Pancreas (tissue), 10 donors: ENCODE measurements around the gene DPH7. TPM values are rescaled to one million over a fixed set of nuclear protein-coding genes. Genes with fewer than 3 reads are reported as not detected.

Experiments
- ATAC-seq, 4 donors: fragments of 200-7000 bp; cut with Tn5 transposase; one replicate each; pipeline versions ENCODE4 v1.8.0 to v1.9.1; 2020; ENCODE audit warnings: mild to moderate bottlenecking in 4 of 4, moderate library complexity in 4 of 4
- DNase-seq, 6 donors: peaks; one replicate each; pipeline ENCODE4 v3.0.0-alpha.2; 2020
- FAIRE-seq: peaks from 2 replicates; lab custom pipeline; 2012; peaks lifted over from hg19 to GRCh38; lab: Jason Lieb, UNC
- H3K27ac ChIP-seq, 4 donors: fragments of 200-600 bp; sonication (generic); 1 replicate in 3 of 4; 2 replicates in 1 of 4; pipeline versions ENCODE4 v1.5.0 to v1.8.0; 2020
- H3K27me3 ChIP-seq, 4 donors: fragments of 200-600 bp; one replicate each; pipeline ENCODE4 v1.8.0; 2021
- H3K36me3 ChIP-seq, 3 donors: fragments of 200-600 bp; sonication (generic) in 1 of 3; one replicate each; pipeline versions ENCODE4 v1.5.0 to v1.8.0; 2020 to 2021
- H3K4me1 ChIP-seq, 3 donors: fragments of 200-600 bp; one replicate each; pipeline ENCODE4 v1.8.0; 2021
- H3K4me3 ChIP-seq, 4 donors: fragments of 200-600 bp; sonication (generic) in 2 of 4; one replicate each; pipeline versions ENCODE4 v1.5.0 to v1.8.0; 2020 to 2021
- H3K9me3 ChIP-seq, 4 donors: fragments of 200-600 bp; one replicate each; pipeline ENCODE4 v1.8.0; 2021
- CTCF ChIP-seq, 4 donors: fragments of 200-600 bp; sonication (generic) in 3 of 4; IDR thresholded peaks; one replicate each; pipeline versions ENCODE4 v1.5.0 to v1.8.0; 2021; ENCODE audit warnings: antibody characterized with exemption in 4 of 4
- WGBS, 2 donors: extraction: QIAGEN DNeasy Blood & Tissue Kit; methylation state at CpG; one replicate each; pipeline ENCODE4 v1.1.7; 2013; 5-methylcytosine and 5-hydroxymethylcytosine counted together
- intact Hi-C, 3 donors: fragments of 100-400 bp; cut with DNase I; formaldehyde crosslinking; loops; one replicate each; pipeline versions ENCODE4 v1.11.1 to v1.14.2; 2022
- polyA plus RNA-seq, 2 donors: library from polyadenylated mRNA; stranded (reverse); fragments of 200-250 nt; gene quantifications; one replicate each; pipeline ENCODE4 v1.2.3, GENCODE V29; 2013
- total RNA-seq, 6 donors: library from RNA; stranded (reverse); fragmentation: NEBNext Ultra II Directional in 4 of 6; extraction: Animal tissue kit (Norgen Biotek cat#: 25700) in 4 of 6; gene quantifications; one replicate each; pipeline versions ENCODE4 v1.2.1 to v1.2.4, GENCODE V29; 2021 to 2023
- donor health status: healthy with polysubstance abuse.
- donor health status: DM: no; HTN: no; CAD: no; lungs with moderate emphysema.
- donor health status: DM: no; HTN: no; CAD: no.
- donor health status: control.
- donor health status: control.
- donor health status: Bipolar disorder and iron deficiency.
- donor health status: DM: yes; HTN: yes; CAD: no.
- donor health status: DM: no; HTN: no; CAD: no.
- donor health status: DM: no; HTN: no; CAD: no.
- donor health status: DM: yes; HTN: yes; CAD: no.

DPH7 gene
- total and polyA plus RNA-seq, 8 donors, result 16.7 to 174 (median 24.8) TPM

GRCh38 chr9:137544176-137544760, 34.5 kb downstream of the DPH7 start:
- peaks cover 0 to 23% (median 0%) of the 10 kb centered on the region in 3 donors for H3K36me3 ChIP-seq

GRCh38 chr9:137543237-137543963, 35.3 kb downstream of the DPH7 start:
- Histone ChIP-seq H3K27me3 (no peaks in the 10 kb centered on the region), H3K4me3 (no peak overlapping the region), H3K27ac (no peak overlapping the region), H3K36me3 (peaks cover 0 to 23% (median 0%) of the 10 kb centered on the region in 3 donors), H3K9me3 (no peaks in the 10 kb centered on the region), H3K4me1 (no peaks in the 10 kb centered on the region)
- ATAC-seq (no peak), DNase-seq (no peak), FAIRE-seq (no peak)
- WGBS, 2 donors, result 91 to 95% methylated on average over 25 of the region's 25 CpGs
- no peak for TF ChIP-seq CTCF (IDR thresholded peaks at IDR 0.05)
- intact Hi-C loops, result no loop called here

More at GRCh38 chr9:137544176-137544760, 34.5 kb downstream of the DPH7 start:
- Histone ChIP-seq H3K4me1 (peaks cover 0 to 6% (median 0%) of the 10 kb centered on the region in 3 donors), H3K4me3 (no peak overlapping the region), H3K27me3 (no peaks in the 10 kb centered on the region), H3K27ac (no peak overlapping the region), H3K9me3 (no peaks in the 10 kb centered on the region)
- ATAC-seq, result peak in 3 of 4 donors; percentile 37 to 47 (median 39)
- no peak for TF ChIP-seq CTCF (IDR thresholded peaks at IDR 0.05)
- no peak for DNase-seq
- intact Hi-C loops, result no loop called here
- 86% methylated on average over 12 of the region's 12 CpGs for WGBS, 2 donors
- FAIRE-seq, result no peak

GRCh38 chr9:137542486-137542885, 36.2 kb downstream of the DPH7 start:
- H3K9me3 ChIP-seq, result no peaks in the 10 kb centered on the region
- no peak overlapping the region for H3K4me3 ChIP-seq
- DNase-seq (no peak), FAIRE-seq (no peak), ATAC-seq (no peak)
- intact Hi-C loops, result no loop called here
- no peak overlapping the region for H3K27ac ChIP-seq
- H3K4me1 ChIP-seq, result no peaks in the 10 kb centered on the region
- no peak for TF ChIP-seq CTCF (IDR thresholded peaks at IDR 0.05)
- 90 to 91% methylated on average over 20 of the region's 20 CpGs for WGBS, 2 donors
- H3K27me3 ChIP-seq, result no peaks in the 10 kb centered on the region
- H3K36me3 ChIP-seq, result peaks cover 0 to 23% (median 0%) of the 10 kb centered on the region in 3 donors

- H3K36me3 ChIP-seq, result peaks cover 0 to 23% (median 0%) of the 10 kb centered on the region in 3 donors
Measured at GRCh38 chr9:137540536-137540935, 38.2 kb downstream of the DPH7 start.

More at GRCh38 chr9:137540536-137540935, 38.2 kb downstream of the DPH7 start:
- intact Hi-C loops, result no loop called here
- no peaks in the 10 kb centered on the region for H3K9me3 ChIP-seq
- ATAC-seq (no peak), DNase-seq (no peak), FAIRE-seq (no peak)
- peaks cover 0 to under 1% (median 0%) of the 10 kb centered on the region in 3 donors for H3K4me1 ChIP-seq
- H3K27ac ChIP-seq, result no peak overlapping the region
- 92 to 94% methylated on average over 18 of the region's 18 CpGs for WGBS, 2 donors
- H3K4me3 ChIP-seq, result no peak overlapping the region
- no peaks in the 10 kb centered on the region for H3K27me3 ChIP-seq
- no peak for TF ChIP-seq CTCF (IDR thresholded peaks at IDR 0.05)
